ENCODE measurements around the gene MATCAP1. TPM values are rescaled to one million over a fixed set of nuclear protein-coding genes. Genes with fewer than 3 reads are reported as not detected.
A peak's percentile ranks its signal among the peaks of the same experiment; 100 is the strongest.

Gene MATCAP1
- polyA plus RNA-seq, 1 of the 3 experiments (the other 2 are of a cell fraction) = 68.5 TPM

DNA sequence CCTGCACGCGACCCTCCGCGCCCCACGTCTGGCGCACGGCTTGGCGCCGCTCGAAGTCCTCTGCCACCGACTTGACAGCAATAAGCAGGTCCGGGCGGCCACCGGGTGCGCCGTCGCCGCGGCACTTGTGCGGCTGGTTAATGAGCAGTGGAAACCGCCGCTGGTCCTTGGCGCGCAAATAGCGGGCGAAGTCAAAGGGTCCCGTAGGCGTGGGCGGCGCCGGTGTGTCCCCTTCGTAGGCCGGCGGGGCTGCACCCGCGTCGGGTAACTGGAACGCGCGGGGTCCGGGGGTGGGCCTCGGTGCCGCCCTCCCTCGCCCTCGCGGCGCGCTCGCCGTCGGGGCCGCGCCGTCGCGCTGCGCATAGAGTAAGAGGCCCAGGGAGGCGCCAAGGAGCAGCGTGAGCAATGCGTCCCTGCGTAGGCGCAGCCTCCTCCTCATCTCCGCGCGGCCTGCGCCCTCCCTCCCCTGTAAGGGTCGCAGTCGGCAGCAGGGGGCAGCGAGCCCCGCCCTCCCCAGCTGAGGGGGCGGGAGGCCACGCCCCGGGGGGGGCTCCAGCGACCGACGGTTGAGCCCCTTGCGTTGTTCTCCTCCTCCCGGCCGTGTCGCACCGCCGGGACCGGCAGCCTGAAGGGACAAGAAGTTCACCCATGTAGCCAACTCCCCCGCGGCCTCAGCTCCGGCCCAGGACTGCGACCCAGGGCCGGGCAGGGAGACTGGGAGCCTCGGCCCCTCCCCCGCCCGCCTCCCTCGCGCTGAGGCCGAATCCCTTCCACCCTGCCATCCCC is 33.5 kb downstream of the MATCAP1 start:
- Histone ChIP-seq H3K36me3 (replicated peaks in 1 of 2; ENCODE audit: control insufficient read depth in 1 of 2, insufficient read depth in 2 of 2, low read length in 1 of 2) (peaks cover 10 to 39% of the 10 kb centered on the region in 2 experiments), H2AFZ (ENCODE audit: low read depth) (peak overlapping the region; percentile 43; the same call in 1 of the 2 replicates), H4K20me1 (ENCODE audit: insufficient read depth) (peaks cover 4% of the 10 kb centered on the region), H3K4me3 (ENCODE audit: low read depth in 2 of 2, low read length in 1 of 2) (peak overlapping the region; percentile 54 to 66; a peak in 3 of 4 replicates), H3K4me2 (peak overlapping the region; percentile 73; the same call in 1 of the 2 replicates), H3F3A (replicated peaks; ENCODE audit: insufficient read depth) (peaks cover 8% of the 10 kb centered on the region), H3K79me2 (ENCODE audit: insufficient read depth) (no peaks in the 10 kb centered on the region), H3K9ac (peak overlapping the region; percentile 52; the same call in 1 of the 2 replicates), H3K27me3 (ENCODE audit: insufficient read depth) (no peaks in the 10 kb centered on the region), H3K9me3 (no peaks in the 10 kb centered on the region), H3K27ac (ENCODE audit: low read depth in 2 of 2, low read length in 1 of 2) (peak overlapping the region; percentile 26 to 90), H3K9me2 (no peaks in the 10 kb centered on the region), H3K4me1 (ENCODE audit: control insufficient read depth in 1 of 2, insufficient read depth in 2 of 2, low read depth in 1 of 2, low read length in 1 of 2) (peaks cover 0 to 8% of the 10 kb centered on the region in 2 experiments; a peak in 1 of 4 replicates)
- peak; percentile 97 for DNase-seq
- ChIA-PET CTCF (interaction anchor here (0.7 to 14.2 kb wide), 13 partner anchors 10 to 249 kb away, joined by 3 to 470 read pairs (median 4); partner anchors contain the start of genes CBFB, CES3, FBXL8 and TRADD), POLR2A (interaction anchor here (0.7 to 1.8 kb wide), 6 partner anchors 9 to 132 kb away, joined by 3 to 8 read pairs (median 4); partner anchors contain the start of gene CBFB)
- 0 out of 2 replicates have a peak, but pooled peaks have one; percentile 9 for TF ChIP-seq FOXJ3 (CRISPR knock-in tag; IDR thresholded peaks at IDR 0.05)
- no peak for TF ChIP-seq SIN3A (IDR thresholded peaks at IDR 0.05; ENCODE audit: borderline replicate concordance, low read depth, low read length)
- no CpG with 5 or more reads among the region's 94 CpGs for WGBS (ENCODE audit: low lambda C conversion rate)

DNA sequence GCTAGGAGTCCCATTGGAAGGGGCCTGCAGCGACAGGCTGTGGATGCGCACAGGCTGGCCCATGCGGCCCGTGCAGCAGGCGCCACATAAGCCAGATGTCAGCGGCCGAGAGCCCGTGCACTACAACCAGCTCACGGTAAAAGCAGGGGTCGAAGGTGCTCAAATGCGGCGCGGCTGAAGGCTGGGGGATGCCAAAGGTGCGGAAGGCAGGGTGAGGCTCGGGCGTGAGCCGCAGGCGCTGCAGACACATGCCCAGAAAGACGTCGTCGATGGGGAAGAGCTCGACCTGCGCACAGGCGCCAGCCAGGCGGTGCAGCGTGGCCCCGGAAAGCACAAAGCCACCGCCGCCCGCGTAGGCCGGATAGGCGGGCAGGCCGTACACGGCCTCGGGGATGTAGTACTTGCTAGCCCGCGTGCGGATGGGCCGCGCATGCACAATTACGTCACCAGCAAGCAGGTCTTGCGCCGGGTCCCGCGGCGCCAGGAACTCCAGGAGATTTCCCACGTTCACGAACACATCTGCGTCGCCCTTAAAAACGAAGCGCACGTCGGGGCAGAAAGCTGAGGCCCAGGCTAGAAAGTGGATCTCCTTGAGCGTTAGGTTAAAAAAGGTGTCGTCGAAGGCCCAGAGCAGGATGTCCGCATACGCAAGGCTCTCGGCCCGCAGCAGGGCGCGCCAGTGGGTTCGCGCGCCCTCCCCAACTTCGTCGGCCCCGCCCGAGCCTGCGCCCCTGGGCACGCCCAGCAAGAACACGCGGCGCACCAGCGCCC is 34.3 kb downstream of the MATCAP1 start:
- TF ChIP-seq EP300 (IDR thresholded peaks at IDR 0.05; ENCODE audit: borderline replicate concordance in 1 of 2, low read depth in 1 of 2, low read length in 1 of 2) (no peak), CHD2 (IDR thresholded peaks at IDR 0.05; ENCODE audit: low read length, partially characterized antibody) (no peak), JUND (IDR thresholded peaks at IDR 0.05) (no peak), RAD21 (IDR thresholded peaks at IDR 0.05; ENCODE audit: low read length) (no peak), SMC3 (IDR thresholded peaks at IDR 0.05; ENCODE audit: low read depth, low read length) (no peak), FOXM1 (IDR thresholded peaks at IDR 0.05; ENCODE audit: low read depth) (no peak), RCOR1 (IDR thresholded peaks at IDR 0.05; ENCODE audit: low read length) (no peak), CTCF (IDR thresholded peaks at IDR 0.05) (no peak), NFIC (IDR thresholded peaks at IDR 0.05; ENCODE audit: borderline replicate concordance) (no peak)
- no peak overlapping the region for H2AFZ ChIP-seq (ENCODE audit: low read depth)
- no peaks in the 10 kb centered on the region for H4K20me1 ChIP-seq (ENCODE audit: insufficient read depth)
- H3K4me2 ChIP-seq = no peak overlapping the region
- H3K4me3 ChIP-seq (ENCODE audit: low read depth in 2 of 2, low read length in 1 of 2) = no peak overlapping the region; a peak in 1 of 4 replicates
- H3F3A ChIP-seq (replicated peaks; ENCODE audit: insufficient read depth) = peaks cover 8% of the 10 kb centered on the region
- no peaks in the 10 kb centered on the region for H3K9me2 ChIP-seq
- H3K9ac ChIP-seq = no peak overlapping the region
- H3K4me1 ChIP-seq (ENCODE audit: control insufficient read depth in 1 of 2, insufficient read depth in 2 of 2, low read depth in 1 of 2, low read length in 1 of 2) = peaks cover 0 to 8% of the 10 kb centered on the region in 2 experiments; a peak in 1 of 4 replicates
- CTCF ChIA-PET = interaction anchor here (0.7 to 6.6 kb wide), 4 partner anchors 10 to 173 kb away, joined by 3 to 103 read pairs (median 3); no protein-coding TSS in a partner anchor
- POLR2A ChIA-PET = no interaction called here
- H3K27me3 ChIP-seq (ENCODE audit: insufficient read depth) = no peaks in the 10 kb centered on the region
- no peak overlapping the region; a peak in 1 of 4 replicates for H3K27ac ChIP-seq (ENCODE audit: low read depth in 2 of 2, low read length in 1 of 2)
- WGBS (ENCODE audit: low lambda C conversion rate) = 96% methylated on average over 68 of the region's 77 CpGs
- H3K79me2 ChIP-seq (ENCODE audit: insufficient read depth) = no peaks in the 10 kb centered on the region
- no peaks in the 10 kb centered on the region for H3K9me3 ChIP-seq
- H3K36me3 ChIP-seq (replicated peaks in 1 of 2; ENCODE audit: control insufficient read depth in 1 of 2, insufficient read depth in 2 of 2, low read length in 1 of 2) = peaks cover 12 to 46% of the 10 kb centered on the region in 2 experiments
- no peak for DNase-seq

All from SK-N-SH (cell line).